Measurements from ENCODE around the gene ABCA3.
"Not testable (repeated sequence)": the region's sequence is repeated elsewhere in the genome, so short reads cannot be mapped to it uniquely, and the experiment has no call there.

ABCA3 gene

GRCh38 chr16:2252806-2253148 lies 87.8 kb downstream of the ABCA3 start:
- DNase-seq: no peak

- peak; percentile 97 for DNase-seq
Measured at GRCh38 chr16:2251296-2252111, 89.0 kb downstream of the ABCA3 start, which contains the start of gene ECI1. Gene ECI1, minus strand, starts transcription at chr16:2251587. Its CDS starts 21 bp downstream, at chr16:2251566.

- DNase-seq: peak; percentile 64
Measured at GRCh38 chr16:2250652-2251295, 89.8 kb downstream of the ABCA3 start.

GRCh38 chr16:2246301-2246885 lies 94.1 kb downstream of the ABCA3 start:
- no peak for DNase-seq

GRCh38 chr16:2244926-2245795 lies 95.4 kb downstream of the ABCA3 start:
- DNase-seq: no peak

- peak; percentile 32 for DNase-seq
Measured at GRCh38 chr16:2244301-2244700, 96.2 kb downstream of the ABCA3 start.

GRCh38 chr16:2243781-2244180 lies 96.7 kb downstream of the ABCA3 start:
- DNase-seq: no peak

- peak; percentile 29 for DNase-seq
Measured at GRCh38 chr16:2243031-2243528, 97.4 kb downstream of the ABCA3 start.

- peak; percentile 36 for DNase-seq
Measured at GRCh38 chr16:2242598-2242997, 97.9 kb downstream of the ABCA3 start.

- not testable (repeated sequence) for DNase-seq
Measured at GRCh38 chr16:2240331-2240730, 100.2 kb downstream of the ABCA3 start.

GRCh38 chr16:2238838-2239675 lies 101.5 kb downstream of the ABCA3 start:
- DNase-seq: no peak

GRCh38 chr16:2238150-2238837 lies 102.2 kb downstream of the ABCA3 start:
- no peak for DNase-seq

GRCh38 chr16:2237493-2238149 lies 102.9 kb downstream of the ABCA3 start:
- peak; percentile 52 for DNase-seq

GRCh38 chr16:2237102-2237482 lies 103.4 kb downstream of the ABCA3 start:
- DNase-seq: no peak

- peak; percentile 64 for DNase-seq
Measured at GRCh38 chr16:2236337-2237101, 104.0 kb downstream of the ABCA3 start, which contains the start of gene DNASE1L2. Gene DNASE1L2, plus strand, starts transcription at chr16:2236444. Its CDS starts 373 bp downstream, at chr16:2236817.

- no peak for DNase-seq
Measured at GRCh38 chr16:2235695-2236336, 104.7 kb downstream of the ABCA3 start.

GRCh38 chr16:2235234-2235651 lies 105.3 kb downstream of the ABCA3 start:
- no peak for DNase-seq

- no peak for DNase-seq
Measured at GRCh38 chr16:2234813-2235170, 105.7 kb downstream of the ABCA3 start.
